Astrocyte (in vitro differentiated cells and primary cell): ENCODE data around the gene RPS6KA2. TPM values are rescaled to one million over a fixed set of nuclear protein-coding genes. Genes with fewer than 3 reads are reported as not detected.
A peak's percentile ranks its signal among the peaks of the same experiment; 100 is the strongest.

Experiments
- DNase-seq: peaks from one replicate; pipeline ENCODE4 v3.0.0-alpha.2; 2010; ENCODE audit warnings: low read depth
- FAIRE-seq: peaks from 2 replicates; lab custom pipeline; 2011; peaks lifted over from hg19 to GRCh38; lab: Jason Lieb, UNC
- H2AFZ ChIP-seq: 2 replicates; pipeline ENCODE4 v1.6.0; 2012; ENCODE audit warnings: low read depth, low read length, inconsistent platforms
- H3K27ac ChIP-seq: 2 replicates; pipeline ENCODE4 v1.5.1; 2011; ENCODE audit warnings: low read depth, low read length, inconsistent platforms
- H3K27me3 ChIP-seq: 2 replicates; pipeline ENCODE4 v1.6.0; 2011; ENCODE audit warnings: low read length, inconsistent platforms; ENCODE audit not compliant: insufficient read depth
- H3K36me3 ChIP-seq: 2 replicates; pipeline ENCODE4 v1.5.1; 2011; ENCODE audit warnings: low read length, inconsistent platforms; ENCODE audit not compliant: insufficient read depth
- H3K4me1 ChIP-seq: 2 replicates; pipeline ENCODE4 v1.5.1; 2011; ENCODE audit warnings: low read length, inconsistent platforms; ENCODE audit not compliant: insufficient read depth
- H3K4me2 ChIP-seq: 2 replicates; pipeline ENCODE4 v1.6.0; 2012; ENCODE audit warnings: low read length, inconsistent platforms
- H3K4me3 ChIP-seq: 2 replicates; pipeline ENCODE4 v1.5.1; 2011; ENCODE audit warnings: low read depth, mild to moderate bottlenecking, low read length, inconsistent platforms; ENCODE audit not compliant: insufficient read depth
- H3K79me2 ChIP-seq: 2 replicates; pipeline ENCODE4 v1.6.0; 2012; ENCODE audit warnings: mild to moderate bottlenecking, low read length, inconsistent platforms; ENCODE audit not compliant: insufficient read depth
- H3K9ac ChIP-seq: 2 replicates; pipeline ENCODE4 v1.6.0; 2012; ENCODE audit warnings: mild to moderate bottlenecking, low read length, inconsistent platforms
- H3K9me3 ChIP-seq: 2 replicates; pipeline ENCODE4 v1.5.1; 2012; ENCODE audit warnings: low read depth, mild to moderate bottlenecking, low read length, inconsistent platforms; ENCODE audit not compliant: insufficient read depth
- H4K20me1 ChIP-seq: 2 replicates; pipeline ENCODE4 v1.6.0; 2012; ENCODE audit warnings: low read length, inconsistent platforms; ENCODE audit not compliant: insufficient read depth
- H3K27ac Mint-ChIP-seq: one replicate; pipeline ENCODE4 v1.8.0; 2021; ENCODE audit warnings: mild to moderate bottlenecking, mixed read lengths; ENCODE audit not compliant: unreplicated experiment
- H3K27me3 Mint-ChIP-seq: one replicate; pipeline ENCODE4 v1.8.0; 2021; ENCODE audit warnings: low read depth, mixed read lengths; ENCODE audit not compliant: unreplicated experiment
- H3K36me3 Mint-ChIP-seq: one replicate; pipeline ENCODE4 v1.8.0; 2021; ENCODE audit warnings: low read depth, mixed read lengths; ENCODE audit not compliant: unreplicated experiment
- H3K4me1 Mint-ChIP-seq: one replicate; pipeline ENCODE4 v1.8.0; 2021; ENCODE audit warnings: low read depth, mixed read lengths; ENCODE audit not compliant: unreplicated experiment
- H3K4me3 Mint-ChIP-seq: one replicate; pipeline ENCODE4 v1.8.0; 2021; ENCODE audit warnings: mild to moderate bottlenecking, moderate library complexity, mixed read lengths; ENCODE audit not compliant: unreplicated experiment
- H3K9me3 Mint-ChIP-seq: one replicate; pipeline ENCODE4 v1.8.0; 2021; ENCODE audit warnings: mild to moderate bottlenecking, mixed read lengths; ENCODE audit not compliant: unreplicated experiment
- EZH2 ChIP-seq: IDR thresholded peaks from 2 replicates; pipeline ENCODE4 v1.6.1; 2012; ENCODE audit warnings: mild to moderate bottlenecking, low read length, inconsistent platforms; ENCODE audit not compliant: insufficient read depth
- microRNA-seq: library from miRNA; unstranded; fragments of <30 nt; microRNA quantifications from one replicate; pipeline ENCODE4 v1.2.0, GENCODE V29; 2020
- total RNA-seq: library from RNA; stranded (reverse); gene quantifications from 2 replicates; pipeline ENCODE4 v1.2.1, GENCODE V29; 2021
- TF ChIP-seq, protein P1 (sequence below): IDR thresholded peaks from 2 replicates; pipeline ENCODE4 v1.5.1; 2011; ENCODE audit warnings: low read depth, mild to moderate bottlenecking, inconsistent platforms, low read length, moderate library complexity; ENCODE audit not compliant: insufficient read depth

Gene RPS6KA2
- total RNA-seq, 1 donor from 2014 or later, result 33.5 TPM

DNA sequence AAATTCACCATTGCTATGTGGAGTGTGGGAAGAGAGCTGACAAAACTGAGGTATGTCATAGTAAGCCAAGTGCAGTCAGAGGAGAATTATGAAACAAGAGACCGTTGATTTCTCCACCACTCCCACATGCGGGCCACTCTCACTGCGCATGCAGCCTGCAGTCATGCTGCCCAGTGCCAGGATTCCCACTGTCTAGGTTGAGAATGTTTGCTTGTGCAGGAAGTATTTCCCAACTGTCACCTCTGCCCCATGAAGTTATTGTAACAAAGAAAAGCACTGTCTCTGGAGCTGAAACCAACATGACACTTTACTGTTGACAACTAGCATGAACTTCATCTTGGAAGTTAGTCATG lies 266.0 kb downstream of the RPS6KA2 start:
- Histone ChIP-seq H3K79me2 (no peaks in the 10 kb centered on the region), H2AFZ (no peak overlapping the region), H3K9me3 (no peaks in the 10 kb centered on the region), H4K20me1 (no peaks in the 10 kb centered on the region), H3K4me3 (no peak overlapping the region), H3K4me1 (peaks cover 17% of the 10 kb centered on the region), H3K9ac (no peak overlapping the region), H3K27me3 (no peaks in the 10 kb centered on the region), H3K27ac (no peak overlapping the region), H3K36me3 (no peaks in the 10 kb centered on the region), H3K4me2 (no peak overlapping the region)
- no peak for FAIRE-seq
- TF ChIP-seq, protein P1, sequence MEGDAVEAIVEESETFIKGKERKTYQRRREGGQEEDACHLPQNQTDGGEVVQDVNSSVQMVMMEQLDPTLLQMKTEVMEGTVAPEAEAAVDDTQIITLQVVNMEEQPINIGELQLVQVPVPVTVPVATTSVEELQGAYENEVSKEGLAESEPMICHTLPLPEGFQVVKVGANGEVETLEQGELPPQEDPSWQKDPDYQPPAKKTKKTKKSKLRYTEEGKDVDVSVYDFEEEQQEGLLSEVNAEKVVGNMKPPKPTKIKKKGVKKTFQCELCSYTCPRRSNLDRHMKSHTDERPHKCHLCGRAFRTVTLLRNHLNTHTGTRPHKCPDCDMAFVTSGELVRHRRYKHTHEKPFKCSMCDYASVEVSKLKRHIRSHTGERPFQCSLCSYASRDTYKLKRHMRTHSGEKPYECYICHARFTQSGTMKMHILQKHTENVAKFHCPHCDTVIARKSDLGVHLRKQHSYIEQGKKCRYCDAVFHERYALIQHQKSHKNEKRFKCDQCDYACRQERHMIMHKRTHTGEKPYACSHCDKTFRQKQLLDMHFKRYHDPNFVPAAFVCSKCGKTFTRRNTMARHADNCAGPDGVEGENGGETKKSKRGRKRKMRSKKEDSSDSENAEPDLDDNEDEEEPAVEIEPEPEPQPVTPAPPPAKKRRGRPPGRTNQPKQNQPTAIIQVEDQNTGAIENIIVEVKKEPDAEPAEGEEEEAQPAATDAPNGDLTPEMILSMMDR, result no peak
- no peak for TF ChIP-seq EZH2
- Mint-ChIP-seq H3K27me3 (no peaks in the 10 kb centered on the region), H3K9me3 (peaks cover 5% of the 10 kb centered on the region), H3K27ac (peak overlapping the region; percentile 72), H3K36me3 (peaks cover 12% of the 10 kb centered on the region), H3K4me3 (no peak overlapping the region), H3K4me1 (peaks cover 33% of the 10 kb centered on the region)
- DNase-seq, result no peak

DNA sequence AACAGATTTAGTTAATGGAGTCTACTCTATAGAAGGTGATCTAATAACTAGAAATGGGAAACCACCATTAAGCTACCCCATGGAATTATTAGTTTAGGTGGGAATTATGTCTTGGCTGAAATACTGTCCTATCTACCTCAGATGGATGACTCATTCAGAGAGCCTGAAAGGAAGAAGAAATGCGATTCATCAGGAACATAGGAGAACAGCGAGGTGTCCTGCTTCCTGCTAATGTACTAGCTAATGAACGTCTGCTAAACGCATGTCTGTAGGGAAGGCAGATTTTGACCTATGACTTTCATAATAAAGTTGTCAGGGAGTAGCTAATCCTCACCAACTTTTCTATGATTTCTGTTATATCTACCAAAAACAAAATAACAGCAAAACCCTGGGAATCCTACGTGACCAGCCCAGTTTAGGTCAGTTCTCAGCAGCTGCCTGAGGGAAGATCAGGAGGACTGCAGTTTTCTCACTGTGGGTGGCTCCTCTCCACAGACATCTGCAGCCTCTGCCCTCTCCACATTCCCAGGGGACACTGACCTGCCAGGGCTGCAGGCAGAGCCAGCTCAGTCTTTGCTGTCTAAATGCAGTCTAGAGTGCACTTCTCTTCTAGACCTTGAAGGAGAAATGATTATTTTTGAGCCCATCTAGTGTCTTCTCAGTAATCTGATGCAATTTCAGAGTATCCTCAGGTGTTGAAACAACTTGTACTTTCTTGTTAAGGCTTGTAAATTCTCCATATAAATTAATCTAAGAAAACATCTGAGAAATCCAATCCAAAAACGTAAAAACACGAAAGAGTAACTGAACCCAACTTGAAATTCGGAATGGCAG lies 266.6 kb downstream of the RPS6KA2 start:
- Histone ChIP-seq H3K4me3 (no peak overlapping the region), H4K20me1 (no peaks in the 10 kb centered on the region), H3K79me2 (no peaks in the 10 kb centered on the region), H3K4me1 (peaks cover 13% of the 10 kb centered on the region), H3K4me2 (peak overlapping the region; percentile 21), H2AFZ (no peak overlapping the region), H3K9ac (no peak overlapping the region), H3K27me3 (no peaks in the 10 kb centered on the region), H3K27ac (no peak overlapping the region), H3K36me3 (no peaks in the 10 kb centered on the region), H3K9me3 (no peaks in the 10 kb centered on the region)
- FAIRE-seq, result no peak
- Mint-ChIP-seq H3K4me1 (peaks cover 27% of the 10 kb centered on the region), H3K4me3 (peak overlapping the region; percentile 10), H3K27me3 (no peaks in the 10 kb centered on the region), H3K36me3 (peaks cover 12% of the 10 kb centered on the region), H3K27ac (peak overlapping the region; percentile 72), H3K9me3 (peaks cover 5% of the 10 kb centered on the region)
- TF ChIP-seq EZH2, result no peak
- TF ChIP-seq, protein P1, result no peak
- no peak for DNase-seq

Small RNA genes within 50 kb of the gene (microRNA-seq; reads per million reads assigned to microRNA genes)
- 12.0 reads per million, percentile 39 among the genes with 10 or more reads in this experiment for gene MIR1913

Other genes starting within 250 kb of the RPS6KA2 start
- 43.6 and 47.4 TPM in 2 replicates for gene MPC1, start 244.3 kb downstream of the RPS6KA2 start, total RNA-seq
- gene RAMACL, start 40.6 kb downstream of the RPS6KA2 start, total RNA-seq, result 1.2 and 1.3 TPM in 2 replicates